Measurements from ENCODE around the gene FAM181A.

FAM181A gene

DNA sequence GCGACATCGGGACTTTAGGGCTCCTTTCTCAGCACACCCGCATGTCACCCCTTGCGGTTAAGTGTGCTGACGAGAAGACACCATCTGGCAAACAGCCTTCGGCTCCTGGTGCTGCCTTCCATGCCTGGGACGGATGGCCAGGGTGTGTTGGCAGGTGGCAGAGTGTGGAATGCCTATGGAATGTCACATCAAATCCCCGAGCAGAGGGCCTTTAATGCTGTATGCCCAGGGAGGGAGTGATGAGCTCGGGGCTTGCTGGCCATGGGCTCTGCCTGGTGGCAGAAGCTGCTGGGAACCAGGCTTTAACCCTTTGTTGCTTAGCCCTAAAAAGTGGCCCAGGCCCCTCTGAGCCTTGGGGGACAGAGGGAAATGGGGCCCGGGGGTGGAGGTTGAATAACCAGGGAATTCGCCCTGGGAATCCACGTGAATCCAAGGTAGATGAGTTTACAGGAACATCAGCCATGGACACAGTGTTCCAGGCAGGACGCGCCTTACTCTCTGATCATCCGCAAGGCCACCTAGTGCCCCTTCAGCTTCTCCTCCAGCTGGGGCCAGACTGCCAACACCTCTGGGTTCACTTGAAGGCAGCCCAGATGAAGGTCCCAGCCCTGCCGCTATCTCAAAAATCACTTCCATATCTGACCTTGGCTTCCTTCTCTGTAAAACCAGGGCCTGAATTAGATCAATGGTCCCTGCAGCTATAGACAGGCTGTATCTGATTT, 17.4 kb downstream of the FAM181A start:
- Histone ChIP-seq H2AFZ (ENCODE audit: low read length) (no peak overlapping the region), H3K9me2 (ENCODE audit: low read depth, low read length) (no peaks in the 10 kb centered on the region), H4K20me1 (ENCODE audit: insufficient read depth, low read length) (no peaks in the 10 kb centered on the region), H3K36me3 (ENCODE audit: insufficient read depth, low read length) (peaks cover 93% of the 10 kb centered on the region), H3K4me1 (ENCODE audit: insufficient read depth, low read length, severe bottlenecking) (peaks cover 11% of the 10 kb centered on the region), H3K27ac (ENCODE audit: low read depth, low read length, poor library complexity, severe bottlenecking) (no peak overlapping the region), H3K9me3 (ENCODE audit: low read length) (no peaks in the 10 kb centered on the region), H3K4me2 (ENCODE audit: low read length) (no peak overlapping the region), H3K27me3 (ENCODE audit: insufficient read depth, low read length) (no peaks in the 10 kb centered on the region), H3K9ac (ENCODE audit: low read length) (no peak overlapping the region), H3K4me3 (ENCODE audit: low read depth, low read length, poor library complexity, severe bottlenecking) (no peak overlapping the region), H3F3A (ENCODE audit: insufficient read depth, low read length) (no peaks in the 10 kb centered on the region), H3K79me2 (ENCODE audit: insufficient read depth, low read length) (no peaks in the 10 kb centered on the region)
- no peak for TF ChIP-seq EZH2 (IDR thresholded peaks at IDR 0.05; ENCODE audit: borderline replicate concordance, low read length)
- TF ChIP-seq, protein P1, sequence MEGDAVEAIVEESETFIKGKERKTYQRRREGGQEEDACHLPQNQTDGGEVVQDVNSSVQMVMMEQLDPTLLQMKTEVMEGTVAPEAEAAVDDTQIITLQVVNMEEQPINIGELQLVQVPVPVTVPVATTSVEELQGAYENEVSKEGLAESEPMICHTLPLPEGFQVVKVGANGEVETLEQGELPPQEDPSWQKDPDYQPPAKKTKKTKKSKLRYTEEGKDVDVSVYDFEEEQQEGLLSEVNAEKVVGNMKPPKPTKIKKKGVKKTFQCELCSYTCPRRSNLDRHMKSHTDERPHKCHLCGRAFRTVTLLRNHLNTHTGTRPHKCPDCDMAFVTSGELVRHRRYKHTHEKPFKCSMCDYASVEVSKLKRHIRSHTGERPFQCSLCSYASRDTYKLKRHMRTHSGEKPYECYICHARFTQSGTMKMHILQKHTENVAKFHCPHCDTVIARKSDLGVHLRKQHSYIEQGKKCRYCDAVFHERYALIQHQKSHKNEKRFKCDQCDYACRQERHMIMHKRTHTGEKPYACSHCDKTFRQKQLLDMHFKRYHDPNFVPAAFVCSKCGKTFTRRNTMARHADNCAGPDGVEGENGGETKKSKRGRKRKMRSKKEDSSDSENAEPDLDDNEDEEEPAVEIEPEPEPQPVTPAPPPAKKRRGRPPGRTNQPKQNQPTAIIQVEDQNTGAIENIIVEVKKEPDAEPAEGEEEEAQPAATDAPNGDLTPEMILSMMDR (IDR thresholded peaks at IDR 0.05; ENCODE audit: low read length), result no peak

DNA sequence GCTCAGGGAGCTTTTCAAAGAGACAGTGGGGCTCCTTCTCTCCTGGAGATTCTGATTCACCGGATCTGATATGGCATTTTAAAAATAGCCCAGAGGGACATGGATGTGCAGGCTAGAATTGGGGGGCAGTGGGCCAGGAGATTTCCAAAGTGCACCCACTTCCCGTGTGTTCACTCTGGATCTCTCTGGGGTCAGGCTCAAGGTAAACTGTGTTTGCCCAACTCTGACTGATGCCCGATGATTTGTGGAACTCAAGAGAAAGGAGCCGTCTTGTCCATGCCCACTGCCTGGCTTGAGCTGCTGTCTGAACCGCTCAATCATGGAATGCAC, 17.9 kb downstream of the FAM181A start:
- Histone ChIP-seq H3K4me3 (ENCODE audit: low read depth, low read length, poor library complexity, severe bottlenecking) (no peak overlapping the region), H3K79me2 (ENCODE audit: insufficient read depth, low read length) (no peaks in the 10 kb centered on the region), H3F3A (ENCODE audit: insufficient read depth, low read length) (no peaks in the 10 kb centered on the region), H3K9me3 (ENCODE audit: low read length) (no peaks in the 10 kb centered on the region), H3K27me3 (ENCODE audit: insufficient read depth, low read length) (no peaks in the 10 kb centered on the region), H3K9ac (ENCODE audit: low read length) (no peak overlapping the region), H4K20me1 (ENCODE audit: insufficient read depth, low read length) (no peaks in the 10 kb centered on the region), H3K9me2 (ENCODE audit: low read depth, low read length) (no peaks in the 10 kb centered on the region), H3K36me3 (ENCODE audit: insufficient read depth, low read length) (peaks cover 96% of the 10 kb centered on the region), H2AFZ (ENCODE audit: low read length) (no peak overlapping the region), H3K4me2 (ENCODE audit: low read length) (no peak overlapping the region), H3K4me1 (ENCODE audit: insufficient read depth, low read length, severe bottlenecking) (peaks cover 7% of the 10 kb centered on the region), H3K27ac (ENCODE audit: low read depth, low read length, poor library complexity, severe bottlenecking) (no peak overlapping the region)
- no peak for TF ChIP-seq EZH2 (IDR thresholded peaks at IDR 0.05; ENCODE audit: borderline replicate concordance, low read length)
- TF ChIP-seq, protein P1 (IDR thresholded peaks at IDR 0.05; ENCODE audit: low read length), result no peak

DNA sequence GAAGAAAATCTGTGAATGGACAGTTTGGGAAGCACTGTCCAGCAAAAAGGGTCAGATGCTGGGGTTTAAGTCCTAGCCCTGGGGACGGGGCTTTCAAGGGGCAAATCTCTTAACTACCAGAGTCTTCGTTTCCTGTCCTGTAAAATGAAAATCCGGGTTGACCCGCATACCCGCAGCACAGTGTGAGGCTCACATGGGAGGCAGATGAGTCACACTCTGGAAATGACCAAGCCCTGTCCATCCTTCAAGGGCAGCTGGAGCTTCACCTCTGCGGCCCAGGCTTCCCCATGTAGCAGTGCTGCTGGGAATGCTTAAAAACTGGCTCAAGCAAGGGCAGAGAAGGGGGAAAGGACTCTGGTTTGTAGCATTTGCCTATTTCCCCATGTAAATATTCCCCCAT, 19.0 kb downstream of the FAM181A start:
- H3K27me3 ChIP-seq (ENCODE audit: insufficient read depth, low read length), result no peaks in the 10 kb centered on the region
- H3K4me3 ChIP-seq (ENCODE audit: low read depth, low read length, poor library complexity, severe bottlenecking), result no peak overlapping the region
- H3K27ac ChIP-seq (ENCODE audit: low read depth, low read length, poor library complexity, severe bottlenecking), result no peak overlapping the region
- peaks cover 96% of the 10 kb centered on the region for H3K36me3 ChIP-seq (ENCODE audit: insufficient read depth, low read length)
- H3F3A ChIP-seq (ENCODE audit: insufficient read depth, low read length), result no peaks in the 10 kb centered on the region
- H4K20me1 ChIP-seq (ENCODE audit: insufficient read depth, low read length), result no peaks in the 10 kb centered on the region
- H3K9me3 ChIP-seq (ENCODE audit: low read length), result no peaks in the 10 kb centered on the region
- no peaks in the 10 kb centered on the region for H3K79me2 ChIP-seq (ENCODE audit: insufficient read depth, low read length)
- TF ChIP-seq, protein P1 (IDR thresholded peaks at IDR 0.05; ENCODE audit: low read length), result no peak
- no peak for TF ChIP-seq EZH2 (IDR thresholded peaks at IDR 0.05; ENCODE audit: borderline replicate concordance, low read length)
- no peak overlapping the region for H3K9ac ChIP-seq (ENCODE audit: low read length)
- no peaks in the 10 kb centered on the region for H3K9me2 ChIP-seq (ENCODE audit: low read depth, low read length)
- no peaks in the 10 kb centered on the region for H3K4me1 ChIP-seq (ENCODE audit: insufficient read depth, low read length, severe bottlenecking)
- no peak overlapping the region for H3K4me2 ChIP-seq (ENCODE audit: low read length)
- no peak overlapping the region for H2AFZ ChIP-seq (ENCODE audit: low read length)

Measured in OCI-LY1 (cell line).